ENCODE results near the gene TRAK2. TPM values are rescaled to one million over a fixed set of nuclear protein-coding genes. Genes with fewer than 3 reads are reported as not detected.
"Not testable (repeated sequence)": the region's sequence is repeated elsewhere in the genome, so short reads cannot be mapped to it uniquely, and the experiment has no call there.

Gene TRAK2, protein sequence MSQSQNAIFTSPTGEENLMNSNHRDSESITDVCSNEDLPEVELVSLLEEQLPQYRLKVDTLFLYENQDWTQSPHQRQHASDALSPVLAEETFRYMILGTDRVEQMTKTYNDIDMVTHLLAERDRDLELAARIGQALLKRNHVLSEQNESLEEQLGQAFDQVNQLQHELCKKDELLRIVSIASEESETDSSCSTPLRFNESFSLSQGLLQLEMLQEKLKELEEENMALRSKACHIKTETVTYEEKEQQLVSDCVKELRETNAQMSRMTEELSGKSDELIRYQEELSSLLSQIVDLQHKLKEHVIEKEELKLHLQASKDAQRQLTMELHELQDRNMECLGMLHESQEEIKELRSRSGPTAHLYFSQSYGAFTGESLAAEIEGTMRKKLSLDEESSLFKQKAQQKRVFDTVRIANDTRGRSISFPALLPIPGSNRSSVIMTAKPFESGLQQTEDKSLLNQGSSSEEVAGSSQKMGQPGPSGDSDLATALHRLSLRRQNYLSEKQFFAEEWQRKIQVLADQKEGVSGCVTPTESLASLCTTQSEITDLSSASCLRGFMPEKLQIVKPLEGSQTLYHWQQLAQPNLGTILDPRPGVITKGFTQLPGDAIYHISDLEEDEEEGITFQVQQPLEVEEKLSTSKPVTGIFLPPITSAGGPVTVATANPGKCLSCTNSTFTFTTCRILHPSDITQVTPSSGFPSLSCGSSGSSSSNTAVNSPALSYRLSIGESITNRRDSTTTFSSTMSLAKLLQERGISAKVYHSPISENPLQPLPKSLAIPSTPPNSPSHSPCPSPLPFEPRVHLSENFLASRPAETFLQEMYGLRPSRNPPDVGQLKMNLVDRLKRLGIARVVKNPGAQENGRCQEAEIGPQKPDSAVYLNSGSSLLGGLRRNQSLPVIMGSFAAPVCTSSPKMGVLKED
- total RNA-seq = 100 to 1,000 TPM in 1 of 2 donors, 10 to 100 TPM in 1; 89.7 to 130 TPM

DNA sequence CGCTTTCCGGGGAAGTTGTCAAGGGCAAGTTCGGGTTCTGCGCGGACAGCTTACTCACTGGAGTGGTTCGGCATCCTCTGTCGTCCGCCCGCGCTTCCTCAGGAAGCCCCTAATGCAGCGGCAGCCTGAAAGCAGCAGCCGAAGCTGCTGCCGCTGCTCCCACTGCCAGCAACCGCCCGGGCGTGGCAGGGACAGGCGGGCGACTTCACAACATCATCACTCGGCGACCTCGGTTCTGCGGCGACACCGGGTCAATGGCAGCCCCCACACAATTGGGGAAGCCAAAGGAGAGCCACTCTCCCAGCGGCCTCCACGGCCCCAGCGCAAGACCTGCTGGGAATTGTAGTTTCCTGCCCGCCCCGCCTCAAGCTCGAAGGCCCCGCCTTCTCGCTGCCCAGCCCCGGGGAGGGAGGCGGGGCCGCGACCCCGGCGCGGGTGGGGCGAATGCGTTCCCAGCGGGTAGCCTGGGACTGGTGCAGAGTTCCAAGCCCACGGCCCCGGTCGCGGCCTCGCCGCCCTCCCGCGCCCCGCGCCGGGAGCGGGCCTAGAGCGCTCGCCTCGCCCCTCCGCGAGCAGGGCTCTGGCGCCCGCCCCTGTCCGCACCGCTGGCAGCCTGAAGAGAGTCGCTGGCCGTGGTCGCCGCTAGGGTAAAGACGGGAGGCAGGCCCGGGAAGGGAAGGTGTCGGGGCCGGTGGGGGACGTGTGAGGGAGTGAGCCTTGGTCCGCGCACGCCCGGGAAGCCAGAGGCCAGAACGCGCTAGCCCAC is at the start of gene TRAK2, which contains the start of gene STRADB:
Gene TRAK2 (minus strand): TSS at position 167 of the 766 bp plus-strand sequence. CDS start 30,951 bp downstream, outside the sequence.
Gene STRADB (plus strand): TSS at position 449 of the 766 bp plus-strand sequence. CDS start 3,101 bp downstream, outside the sequence.
- Histone ChIP-seq H3K9me3 (no peaks in the 10 kb centered on the region), H3K27me3 (no peaks in the 10 kb centered on the region), H3K4me3 (peak within 1 kb of the TSS; percentile 82 to 96), H3K4me1 (peaks cover 0 to 56% of the 10 kb centered on the region in 2 donors), H3K36me3 (peaks cover 6% of the 10 kb centered on the region), H3K27ac (peak within 1 kb of the TSS; percentile 92 to 95)
- TF ChIP-seq, protein P1, sequence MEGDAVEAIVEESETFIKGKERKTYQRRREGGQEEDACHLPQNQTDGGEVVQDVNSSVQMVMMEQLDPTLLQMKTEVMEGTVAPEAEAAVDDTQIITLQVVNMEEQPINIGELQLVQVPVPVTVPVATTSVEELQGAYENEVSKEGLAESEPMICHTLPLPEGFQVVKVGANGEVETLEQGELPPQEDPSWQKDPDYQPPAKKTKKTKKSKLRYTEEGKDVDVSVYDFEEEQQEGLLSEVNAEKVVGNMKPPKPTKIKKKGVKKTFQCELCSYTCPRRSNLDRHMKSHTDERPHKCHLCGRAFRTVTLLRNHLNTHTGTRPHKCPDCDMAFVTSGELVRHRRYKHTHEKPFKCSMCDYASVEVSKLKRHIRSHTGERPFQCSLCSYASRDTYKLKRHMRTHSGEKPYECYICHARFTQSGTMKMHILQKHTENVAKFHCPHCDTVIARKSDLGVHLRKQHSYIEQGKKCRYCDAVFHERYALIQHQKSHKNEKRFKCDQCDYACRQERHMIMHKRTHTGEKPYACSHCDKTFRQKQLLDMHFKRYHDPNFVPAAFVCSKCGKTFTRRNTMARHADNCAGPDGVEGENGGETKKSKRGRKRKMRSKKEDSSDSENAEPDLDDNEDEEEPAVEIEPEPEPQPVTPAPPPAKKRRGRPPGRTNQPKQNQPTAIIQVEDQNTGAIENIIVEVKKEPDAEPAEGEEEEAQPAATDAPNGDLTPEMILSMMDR (IDR thresholded peaks at IDR 0.05) = peak in 1 of 2 donors; percentile 59
- DNase-seq (ENCODE audit: low spot score) = peak; percentile 96

DNA sequence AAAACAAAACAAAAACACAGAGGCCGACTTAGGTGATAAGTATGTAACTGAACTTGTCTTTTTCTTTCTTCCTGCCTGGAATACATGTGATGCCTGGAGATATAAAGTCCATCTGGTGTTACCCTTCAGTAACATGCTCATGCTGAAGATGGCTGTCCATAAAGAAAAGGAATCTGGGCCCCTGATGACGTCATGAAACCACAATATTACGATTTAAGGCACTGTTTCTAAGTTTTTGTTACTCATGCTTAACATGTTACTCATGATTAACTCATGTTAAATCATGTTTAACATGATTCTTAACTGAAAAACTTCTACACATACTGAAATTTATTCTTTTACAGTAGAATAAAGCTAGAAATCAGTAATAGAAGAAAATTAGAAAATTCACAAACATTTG is 49.3 kb upstream of the TRAK2 start:
- DNase-seq (ENCODE audit: low spot score) = no peak
- no peak overlapping the region for H3K27ac ChIP-seq
- H3K36me3 ChIP-seq = no peaks in the 10 kb centered on the region
- no peak overlapping the region for H3K4me3 ChIP-seq
- no peaks in the 10 kb centered on the region for H3K4me1 ChIP-seq
- no peaks in the 10 kb centered on the region for H3K27me3 ChIP-seq
- TF ChIP-seq, protein P1 (IDR thresholded peaks at IDR 0.05) = no peak
- peaks cover 0 to 18% of the 10 kb centered on the region in 2 donors for H3K9me3 ChIP-seq

DNA sequence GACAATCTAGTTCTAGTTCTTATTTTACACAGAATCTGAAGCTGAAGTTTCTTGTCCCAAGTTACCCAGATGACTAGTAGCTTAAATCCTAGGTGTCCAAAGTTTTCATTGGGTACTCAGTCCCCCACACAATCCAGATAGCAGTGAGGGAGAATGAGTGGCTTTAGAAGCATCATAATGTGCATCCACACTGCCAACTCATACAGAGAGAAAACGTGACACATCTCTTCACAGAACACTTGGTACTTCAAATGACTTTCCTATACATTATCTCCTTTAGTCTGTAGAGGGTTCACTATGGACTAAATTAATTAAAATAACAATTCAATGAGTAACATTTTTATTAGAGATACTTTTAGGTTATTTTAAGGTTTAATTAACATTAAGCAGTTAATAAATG is 45.5 kb upstream of the TRAK2 start:
- Histone ChIP-seq H3K36me3 (no peaks in the 10 kb centered on the region), H3K4me3 (no peak overlapping the region), H3K9me3 (peaks cover 0 to under 1% of the 10 kb centered on the region in 2 donors), H3K27ac (no peak overlapping the region), H3K4me1 (no peaks in the 10 kb centered on the region), H3K27me3 (no peaks in the 10 kb centered on the region)
- TF ChIP-seq, protein P1 (IDR thresholded peaks at IDR 0.05) = no peak
- no peak for DNase-seq (ENCODE audit: low spot score)

DNA sequence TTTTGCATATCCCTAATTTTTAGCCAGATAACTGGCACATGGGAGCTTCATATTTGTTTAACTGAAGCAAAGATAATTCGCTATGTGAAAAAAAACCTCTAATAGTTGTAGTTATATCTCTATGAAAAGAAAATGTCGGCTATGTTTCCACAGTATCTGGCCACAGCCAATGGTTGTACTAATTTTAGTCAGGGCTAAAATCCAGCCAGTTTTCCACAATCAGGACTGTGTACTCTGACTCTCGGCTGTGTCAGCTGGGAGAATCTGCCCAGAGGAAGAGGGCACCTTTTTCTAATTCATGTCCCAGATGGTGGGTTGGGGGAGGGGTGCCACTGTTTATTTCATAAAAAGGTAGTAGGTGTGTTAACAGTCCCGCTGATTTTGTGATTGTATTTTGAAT is 39.0 kb upstream of the TRAK2 start:
- H3K36me3 ChIP-seq = no peaks in the 10 kb centered on the region
- no peaks in the 10 kb centered on the region for H3K9me3 ChIP-seq
- DNase-seq (ENCODE audit: low spot score) = no peak
- TF ChIP-seq, protein P1 (IDR thresholded peaks at IDR 0.05) = no peak
- no peak overlapping the region for H3K4me3 ChIP-seq
- no peaks in the 10 kb centered on the region for H3K27me3 ChIP-seq
- no peak overlapping the region for H3K27ac ChIP-seq
- H3K4me1 ChIP-seq = no peaks in the 10 kb centered on the region

DNA sequence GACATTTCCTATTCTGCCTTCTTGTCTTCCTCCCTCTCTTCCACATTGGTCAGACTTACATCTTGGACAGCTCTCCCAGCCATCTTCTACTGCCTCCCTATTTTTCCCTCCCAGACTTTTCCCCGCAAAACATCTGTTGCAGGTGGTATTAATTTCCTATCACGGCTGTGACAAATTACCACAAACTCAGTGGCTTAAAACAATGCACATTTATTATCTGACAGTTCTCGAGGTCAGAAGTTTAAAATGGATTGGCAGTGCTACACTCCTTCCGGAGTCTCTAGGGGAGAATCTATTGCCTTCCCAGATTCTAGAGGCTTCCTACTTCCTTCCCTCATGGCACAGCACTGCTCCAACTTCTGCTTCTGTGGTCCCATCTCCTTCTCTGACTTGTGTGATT is 33.5 kb upstream of the TRAK2 start:
- no peaks in the 10 kb centered on the region for H3K4me1 ChIP-seq
- H3K27me3 ChIP-seq = no peaks in the 10 kb centered on the region
- no peaks in the 10 kb centered on the region for H3K9me3 ChIP-seq
- peaks cover 6% of the 10 kb centered on the region for H3K36me3 ChIP-seq
- DNase-seq (ENCODE audit: low spot score) = no peak
- H3K27ac ChIP-seq = no peak overlapping the region
- TF ChIP-seq, protein P1 (IDR thresholded peaks at IDR 0.05) = no peak
- H3K4me3 ChIP-seq = no peak overlapping the region

DNA sequence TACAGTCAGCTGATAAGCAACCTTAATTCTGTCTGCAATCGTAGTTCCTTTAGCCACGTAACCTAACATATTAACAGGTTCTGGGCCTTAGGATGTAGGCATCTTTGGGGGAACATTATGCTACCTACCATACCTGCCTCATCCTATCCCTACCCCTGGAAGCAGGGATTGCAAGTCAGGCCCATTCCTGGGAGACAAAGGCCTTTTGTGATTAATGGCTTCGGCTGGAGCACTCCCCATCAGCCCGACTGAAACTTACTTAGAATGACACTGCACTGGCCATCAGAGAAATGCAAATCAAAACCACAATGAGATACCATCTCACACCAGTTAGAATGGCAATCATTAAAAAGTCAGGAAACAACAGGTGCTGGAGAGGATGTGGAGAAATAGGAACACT is 32.5 kb upstream of the TRAK2 start:
- not testable (repeated sequence) for H3K9me3 ChIP-seq; H3K27me3 ChIP-seq; H3K4me1 ChIP-seq; H3K36me3 ChIP-seq; H3K27ac ChIP-seq; H3K4me3 ChIP-seq; DNase-seq (ENCODE audit: low spot score)
